Fibroblast of gingiva (primary cell): Measurements from ENCODE around the gene TEX35.
"Not testable (repeated sequence)": the region's sequence is repeated elsewhere in the genome, so short reads cannot be mapped to it uniquely, and the experiment has no call there.

Experiments
- DNase-seq: peaks from one replicate; pipeline ENCODE4 v3.0.0-alpha.2; 2011; ENCODE audit warnings: low read depth

The TEX35 gene

GRCh38 chr1:178495158-178495557 is 17.8 kb upstream of the TEX35 start:
- DNase-seq, result no peak

- no peak for DNase-seq
These were observed 17.0 kb upstream of the TEX35 start for GRCh38 chr1:178495741-178496409.

GRCh38 chr1:178496410-178497135 is 16.3 kb upstream of the TEX35 start, which contains the start of gene CLEC20A:
CLEC20A (minus strand) TSS chr1:178496964; CDS start chr1:178496939, 25 bp downstream.
- no peak for DNase-seq

- DNase-seq, result no peak
These were observed 14.9 kb upstream of the TEX35 start for GRCh38 chr1:178497903-178498478.

GRCh38 chr1:178498896-178499675 is 13.8 kb upstream of the TEX35 start:
- no peak for DNase-seq

- DNase-seq, result no peak
These were observed 12.7 kb upstream of the TEX35 start for GRCh38 chr1:178500091-178500770.

- DNase-seq, result no peak
These were observed 11.9 kb upstream of the TEX35 start for GRCh38 chr1:178500936-178501554.

GRCh38 chr1:178501705-178502329 is 11.1 kb upstream of the TEX35 start:
- DNase-seq, result peak; percentile 43

- no peak for DNase-seq
These were observed 10.6 kb upstream of the TEX35 start for GRCh38 chr1:178502330-178502714.

- DNase-seq, result no peak
These were observed 10.1 kb upstream of the TEX35 start for GRCh38 chr1:178502856-178503255.

GRCh38 chr1:178503316-178503715 is 9.6 kb upstream of the TEX35 start:
- DNase-seq, result not testable (repeated sequence)

GRCh38 chr1:178503849-178504248 is 9.1 kb upstream of the TEX35 start:
- no peak for DNase-seq

GRCh38 chr1:178504286-178504685 is 8.6 kb upstream of the TEX35 start:
- no peak for DNase-seq

- DNase-seq, result no peak
These were observed 6.7 kb upstream of the TEX35 start for GRCh38 chr1:178506177-178506576.

- no peak for DNase-seq
These were observed 6.2 kb upstream of the TEX35 start for GRCh38 chr1:178506669-178507068.

- no peak for DNase-seq
These were observed 3.4 kb upstream of the TEX35 start for GRCh38 chr1:178509414-178510007.

- no peak for DNase-seq
These were observed 2.8 kb upstream of the TEX35 start for GRCh38 chr1:178510155-178510554.

GRCh38 chr1:178513278-178513983 is 522 bp downstream of the TEX35 start:
- DNase-seq, result peak; percentile 52

- no peak for DNase-seq
These were observed 3.2 kb downstream of the TEX35 start for GRCh38 chr1:178516110-178516509.

GRCh38 chr1:178518894-178519293 is 6.0 kb downstream of the TEX35 start:
- no peak for DNase-seq
